ENCODE results near the gene STRA8.

DNA sequence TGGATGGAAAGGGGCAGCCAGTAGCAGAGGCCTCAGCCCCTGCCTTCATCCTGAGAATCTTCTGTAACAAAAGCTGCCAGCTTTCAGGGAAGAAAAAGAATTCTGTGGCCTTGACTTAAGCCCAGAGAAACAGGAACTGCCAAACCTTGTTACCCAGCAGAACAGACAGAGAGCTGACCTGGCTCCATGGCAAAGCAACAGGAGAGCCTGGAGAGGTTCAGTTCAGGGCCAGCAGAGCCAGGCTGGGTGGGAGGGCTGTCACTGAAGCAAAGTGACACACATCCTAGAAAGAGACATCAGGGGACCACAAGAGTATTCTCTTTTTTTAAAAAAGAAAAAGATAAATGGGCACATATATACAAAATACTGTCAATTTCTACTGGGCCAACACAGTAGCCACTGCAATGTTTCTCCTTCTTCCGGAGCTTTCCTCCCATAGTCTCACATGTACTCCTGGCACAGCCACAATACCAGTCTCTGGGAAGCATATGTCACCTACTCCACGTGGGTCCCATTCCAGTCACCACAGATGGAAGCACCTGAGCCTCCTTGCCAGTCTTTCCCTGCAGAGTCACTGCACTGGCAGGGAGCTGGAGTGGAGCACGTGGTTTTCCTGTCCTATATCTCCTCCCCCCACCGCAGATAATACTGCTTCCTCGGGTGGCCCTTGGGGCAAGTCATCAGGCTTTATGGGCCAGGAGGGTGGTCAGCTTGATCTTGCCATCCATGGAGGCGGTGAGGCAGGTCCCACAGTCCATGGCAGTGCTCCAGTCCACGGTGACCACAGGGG, 48.0 kb upstream of the STRA8 start:
- no peak for TF ChIP-seq POLR2AphosphoS5 (IDR thresholded peaks at IDR 0.05)
- TF ChIP-seq EZH2 (IDR thresholded peaks at IDR 0.05; ENCODE audit: borderline replicate concordance, insufficient read depth, low read length, poor library complexity, severe bottlenecking), result no peak

Measured in neural cell (in vitro differentiated cells).